T47D (cell line): Measurements from ENCODE around the gene ERFE.
"Not testable (repeated sequence)": the region's sequence is repeated elsewhere in the genome, so short reads cannot be mapped to it uniquely, and the experiment has no call there.

Experiments used
- DNase-seq, 2 experiments: peaks; one replicate each; pipeline versions ENCODE4 v3.0.0 to v3.0.0-alpha.2; 2011 to 2012; ENCODE audit warnings: low read depth in 1 of 2, low spot score in 1 of 2
- JUND ChIP-seq: IDR thresholded peaks from 2 replicates; pipeline ENCODE4 v1.6.1; 2012; ENCODE audit warnings: low read depth
- in situ Hi-C: cut with HindIII; loops from 2 replicates; pipeline ENCODE4 v1.10.0; 2016; ENCODE audit warnings: low sequenced_read_pairs, low pct_unique_long_range_greater_than_20kb

ERFE gene, protein sequence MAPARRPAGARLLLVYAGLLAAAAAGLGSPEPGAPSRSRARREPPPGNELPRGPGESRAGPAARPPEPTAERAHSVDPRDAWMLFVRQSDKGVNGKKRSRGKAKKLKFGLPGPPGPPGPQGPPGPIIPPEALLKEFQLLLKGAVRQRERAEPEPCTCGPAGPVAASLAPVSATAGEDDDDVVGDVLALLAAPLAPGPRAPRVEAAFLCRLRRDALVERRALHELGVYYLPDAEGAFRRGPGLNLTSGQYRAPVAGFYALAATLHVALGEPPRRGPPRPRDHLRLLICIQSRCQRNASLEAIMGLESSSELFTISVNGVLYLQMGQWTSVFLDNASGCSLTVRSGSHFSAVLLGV

DNA sequence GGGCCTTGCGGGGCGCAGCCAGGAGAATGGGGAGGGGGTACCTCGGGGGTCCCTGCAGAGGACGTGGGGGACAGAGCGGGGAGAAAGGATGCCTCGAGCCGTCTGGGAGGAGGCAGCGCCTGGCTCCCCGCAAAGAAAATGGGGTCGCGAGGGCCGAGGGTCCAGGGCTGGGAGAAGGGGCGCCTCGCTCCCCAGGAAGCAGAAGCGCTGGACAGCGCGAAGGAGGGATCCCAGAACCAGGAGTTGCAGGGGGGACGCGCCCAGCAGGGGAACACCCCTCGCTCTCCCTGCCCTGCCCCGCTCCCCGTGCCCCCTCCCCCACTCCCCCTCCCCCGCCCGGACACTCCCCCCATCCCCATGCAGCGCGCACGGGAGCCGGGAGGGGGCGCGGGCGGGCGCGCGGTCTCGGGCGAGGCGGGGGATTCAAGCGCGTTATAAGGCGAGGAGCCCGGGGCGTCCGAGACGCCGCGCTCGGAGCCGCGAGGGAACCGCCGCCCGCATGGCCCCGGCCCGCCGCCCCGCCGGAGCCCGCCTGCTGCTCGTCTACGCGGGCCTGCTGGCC is at the start of gene ERFE:
TSS of gene ERFE (plus strand) at position 462 of the 562 bp plus-strand sequence. CDS start at position 500, 38 bp downstream.
- DNase-seq, result peak; percentile 38 to 50
- TF ChIP-seq JUND, result no peak
- in situ Hi-C loops, result no loop called here

DNA sequence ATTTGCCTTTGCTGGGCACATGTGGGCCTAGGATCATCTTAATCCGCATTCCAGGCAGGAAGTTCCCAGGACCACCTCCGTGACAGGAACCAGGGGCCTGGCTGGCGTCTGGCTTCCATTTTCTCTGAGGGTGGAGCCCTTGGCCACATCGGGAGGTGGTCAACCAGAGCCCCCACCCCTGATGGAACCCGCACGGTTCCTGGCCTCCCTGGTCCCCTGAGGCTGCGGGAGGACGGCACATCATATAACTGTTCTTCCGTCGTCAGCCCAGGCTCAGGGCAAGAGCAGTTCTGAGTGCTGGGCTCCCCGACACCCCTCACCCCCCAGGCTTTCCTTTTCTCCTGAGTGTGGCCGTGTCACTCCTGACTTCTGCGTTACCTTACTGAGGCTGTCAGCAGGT is 45.2 kb upstream of the ERFE start:
- no peak for TF ChIP-seq JUND
- in situ Hi-C loops, result no loop called here
- DNase-seq, result no peak

DNA sequence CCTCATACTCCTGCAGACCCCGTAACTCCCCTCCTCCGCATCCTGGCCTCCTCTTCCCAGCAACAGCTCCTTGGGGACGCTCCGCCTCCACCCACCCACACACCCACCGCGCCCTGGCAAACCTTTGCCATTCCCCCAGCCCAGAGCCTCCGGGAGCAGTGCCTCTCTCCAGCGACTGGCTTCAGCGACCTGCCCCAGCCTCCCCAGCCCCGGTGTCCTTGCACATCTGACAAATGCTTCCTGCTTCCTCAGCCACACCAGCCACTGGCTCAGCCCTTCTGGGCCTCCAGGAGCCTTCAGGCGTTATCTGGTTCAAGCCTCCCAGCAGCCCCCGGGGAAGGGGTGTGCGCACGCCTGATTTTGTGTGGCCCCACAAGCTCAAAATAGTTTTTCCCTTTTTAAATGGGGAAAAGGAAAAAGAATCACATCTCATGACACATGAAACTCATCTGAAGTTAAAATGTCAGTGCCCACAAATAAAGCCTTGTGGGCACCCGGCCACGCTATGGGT is 44.4 kb upstream of the ERFE start:
- DNase-seq, result no peak
- in situ Hi-C loops, result no loop called here
- TF ChIP-seq JUND, result no peak

DNA sequence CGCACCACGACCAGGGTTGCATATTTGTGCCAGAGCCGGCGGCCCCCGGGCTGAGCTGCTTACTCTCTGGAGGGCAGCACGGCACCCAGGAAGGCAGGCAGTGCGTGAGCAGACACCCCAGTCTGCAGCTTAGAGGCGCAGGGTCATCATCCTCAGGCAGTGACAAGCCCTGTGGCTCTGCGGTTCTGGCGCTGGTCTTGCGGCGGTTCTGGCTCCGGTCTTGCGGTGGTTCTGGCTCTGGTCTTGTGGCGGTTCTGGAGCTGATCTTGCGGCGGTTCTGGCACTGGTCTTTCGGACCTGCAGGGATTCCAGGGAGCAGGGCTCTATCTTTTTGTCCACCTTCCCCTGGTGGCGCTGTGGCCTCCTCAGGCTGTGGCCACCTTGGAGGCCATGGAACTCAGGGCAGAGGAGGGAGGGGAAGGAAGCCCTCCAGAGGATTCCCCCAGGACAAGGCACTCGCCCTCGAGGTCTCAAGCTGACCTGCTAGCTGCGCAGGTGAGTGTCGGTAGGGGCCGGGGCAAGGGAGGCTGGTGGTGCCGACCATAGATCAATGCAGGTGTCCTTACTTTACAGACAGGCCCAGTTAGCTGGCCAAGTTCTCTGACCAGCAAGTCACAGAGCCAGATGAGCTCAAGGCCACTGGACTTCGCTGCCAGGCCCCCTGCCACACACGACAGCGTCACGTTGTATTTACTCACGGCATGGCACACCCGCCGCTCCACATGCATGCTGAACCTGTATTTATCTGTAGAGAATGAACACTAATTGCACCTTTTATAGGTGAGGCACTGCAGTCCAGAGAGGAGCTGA is 43.7 kb upstream of the ERFE start:
- in situ Hi-C loops, result no loop called here
- DNase-seq, result no peak
- TF ChIP-seq JUND, result no peak

DNA sequence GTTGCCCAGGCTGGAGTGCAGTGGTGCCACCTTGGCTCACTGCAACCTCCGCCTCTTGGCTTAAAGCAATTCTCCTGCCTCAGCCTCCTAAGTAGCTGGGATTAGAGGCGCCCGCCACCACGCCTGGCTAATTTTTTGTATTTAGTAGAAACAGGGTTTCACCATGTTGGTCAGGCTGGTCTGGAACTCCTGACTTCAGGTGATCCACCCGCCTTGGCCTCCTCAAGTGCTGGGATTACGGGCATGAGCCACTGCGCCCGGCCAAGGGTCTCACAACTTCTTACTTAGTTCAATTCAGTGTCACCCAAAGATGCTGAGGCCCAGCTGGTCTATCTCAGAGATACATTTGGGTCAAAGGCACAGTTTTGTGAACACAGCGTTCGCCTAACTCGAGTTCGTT is 43.1 kb upstream of the ERFE start:
- DNase-seq, in situ Hi-C loops: not testable (repeated sequence)

DNA sequence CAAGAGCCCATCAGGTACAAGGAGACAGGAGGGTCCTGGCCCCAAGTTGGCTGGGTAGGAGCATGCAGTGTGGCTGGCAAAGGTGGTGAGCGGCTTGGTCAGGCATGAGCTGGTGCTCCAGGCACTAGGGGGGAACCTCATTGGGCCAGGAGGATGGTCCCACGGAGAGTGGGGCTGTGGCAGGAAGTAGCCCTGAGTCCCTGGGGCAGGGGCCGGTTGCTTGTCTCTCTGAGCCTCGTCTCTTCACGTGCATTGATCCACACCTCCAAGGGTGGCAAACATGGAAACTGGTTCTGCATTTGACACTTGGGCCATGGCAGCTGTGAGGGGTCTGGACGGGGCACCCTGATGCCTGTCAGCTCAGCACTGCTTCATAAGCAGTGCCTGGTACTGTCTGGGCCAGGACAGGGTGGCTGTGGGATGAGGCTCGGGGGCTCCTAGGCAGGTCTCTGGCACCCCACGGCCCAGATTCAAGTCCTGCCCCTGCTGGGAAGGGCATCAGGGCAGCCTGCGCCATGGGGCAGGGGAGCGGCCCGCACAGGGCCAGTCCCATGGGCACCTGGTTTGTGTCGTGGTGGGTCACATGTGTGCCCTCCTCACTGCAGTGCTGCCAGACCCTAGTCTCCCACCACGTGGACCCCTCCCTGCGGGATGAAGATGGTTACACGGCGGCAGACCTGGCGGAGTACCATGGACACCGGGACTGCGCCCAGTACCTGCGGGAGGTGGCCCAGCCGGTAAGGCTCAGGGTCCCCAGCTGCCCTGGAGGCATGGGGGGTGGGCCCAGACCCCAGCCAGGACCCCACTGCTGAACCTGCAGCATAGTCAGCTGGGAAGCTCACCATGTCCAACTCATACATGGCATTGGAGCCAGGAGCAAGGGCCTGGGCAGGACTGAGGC is 42.2 kb upstream of the ERFE start:
- no peak for TF ChIP-seq JUND
- in situ Hi-C loops, result no loop called here
- no peak for DNase-seq

DNA sequence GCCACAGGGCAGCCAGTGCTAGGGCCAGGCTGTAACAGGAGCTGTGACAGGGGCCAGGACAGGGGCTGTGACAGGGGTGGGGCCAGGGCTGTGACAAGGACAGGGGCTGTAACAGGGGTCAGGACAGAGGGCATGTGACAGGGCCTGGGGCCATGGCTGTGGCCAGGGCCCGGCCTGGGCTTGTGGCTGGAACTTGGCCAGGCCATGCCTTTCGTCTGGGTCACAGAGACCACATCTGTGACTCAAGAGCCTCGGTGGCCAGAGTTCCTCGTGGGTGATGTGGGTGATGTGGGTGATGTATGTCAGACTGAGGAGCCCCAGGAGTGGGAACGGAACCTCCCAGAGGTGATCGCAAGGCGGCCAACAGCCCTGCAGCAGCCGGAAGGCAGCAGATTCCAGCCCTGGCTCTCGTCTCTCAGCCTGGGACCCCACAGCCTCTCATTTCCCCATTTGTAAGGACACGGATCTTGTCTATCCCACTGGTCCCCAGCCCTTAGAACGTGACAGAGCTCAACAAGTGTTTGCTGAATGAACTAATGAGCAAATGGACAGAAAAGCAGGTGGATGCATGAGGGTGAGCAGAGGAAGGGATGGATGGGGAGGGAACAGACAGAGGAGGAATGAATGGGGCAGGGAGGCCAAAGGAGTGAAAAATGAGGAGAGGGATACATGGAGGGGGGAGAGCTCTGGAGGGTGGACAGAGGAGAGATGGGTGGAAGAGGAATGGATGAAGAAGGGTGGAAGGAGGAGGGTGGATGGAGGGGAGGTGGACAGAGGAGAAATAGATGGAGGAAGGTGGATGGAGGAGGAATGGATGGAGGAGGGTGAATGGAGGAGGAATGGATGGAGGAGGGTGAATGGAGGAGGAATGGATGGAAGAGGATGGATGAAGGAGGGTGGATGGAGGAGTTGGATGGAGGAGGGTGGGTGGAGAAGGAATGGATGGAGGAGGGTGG is 41.3 kb upstream of the ERFE start:
- in situ Hi-C loops, result no loop called here
- TF ChIP-seq JUND, result no peak
- no peak for DNase-seq

DNA sequence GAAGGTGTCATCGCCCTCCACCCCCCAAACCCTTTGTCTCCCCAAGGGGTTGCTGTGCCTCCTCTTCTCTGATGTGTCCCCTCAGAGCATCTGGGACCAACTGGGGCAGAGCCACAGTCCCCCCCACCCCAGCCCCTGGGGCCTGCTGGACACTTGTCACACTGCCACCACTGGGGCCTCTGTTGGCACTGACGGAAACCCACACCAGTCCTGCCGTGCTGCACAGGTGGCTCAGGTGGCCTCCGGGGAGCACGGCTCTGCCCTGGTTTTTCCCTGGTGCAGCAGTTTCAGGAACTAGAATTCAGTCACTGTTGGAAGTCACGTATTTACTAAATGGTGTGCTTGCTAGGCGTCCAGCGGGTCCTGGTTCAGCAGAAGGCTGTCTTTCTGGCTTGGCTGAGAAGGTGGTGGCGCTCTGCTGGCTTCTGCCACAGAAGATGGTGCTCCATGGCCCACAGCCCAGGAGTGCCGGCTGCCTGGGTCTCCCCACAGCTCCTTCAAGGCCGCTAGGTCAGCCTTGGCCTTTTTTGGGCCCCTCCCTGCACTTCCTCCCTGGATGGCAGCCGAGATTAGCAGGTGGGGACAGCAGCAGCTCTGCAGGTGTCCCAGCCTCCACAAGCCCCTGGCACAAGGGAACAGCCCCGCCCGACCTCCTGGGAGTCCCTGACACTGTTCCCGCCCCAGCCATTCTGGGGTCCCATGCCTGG is 38.9 kb upstream of the ERFE start:
- no peak for DNase-seq
- in situ Hi-C loops, result no loop called here
- no peak for TF ChIP-seq JUND

DNA sequence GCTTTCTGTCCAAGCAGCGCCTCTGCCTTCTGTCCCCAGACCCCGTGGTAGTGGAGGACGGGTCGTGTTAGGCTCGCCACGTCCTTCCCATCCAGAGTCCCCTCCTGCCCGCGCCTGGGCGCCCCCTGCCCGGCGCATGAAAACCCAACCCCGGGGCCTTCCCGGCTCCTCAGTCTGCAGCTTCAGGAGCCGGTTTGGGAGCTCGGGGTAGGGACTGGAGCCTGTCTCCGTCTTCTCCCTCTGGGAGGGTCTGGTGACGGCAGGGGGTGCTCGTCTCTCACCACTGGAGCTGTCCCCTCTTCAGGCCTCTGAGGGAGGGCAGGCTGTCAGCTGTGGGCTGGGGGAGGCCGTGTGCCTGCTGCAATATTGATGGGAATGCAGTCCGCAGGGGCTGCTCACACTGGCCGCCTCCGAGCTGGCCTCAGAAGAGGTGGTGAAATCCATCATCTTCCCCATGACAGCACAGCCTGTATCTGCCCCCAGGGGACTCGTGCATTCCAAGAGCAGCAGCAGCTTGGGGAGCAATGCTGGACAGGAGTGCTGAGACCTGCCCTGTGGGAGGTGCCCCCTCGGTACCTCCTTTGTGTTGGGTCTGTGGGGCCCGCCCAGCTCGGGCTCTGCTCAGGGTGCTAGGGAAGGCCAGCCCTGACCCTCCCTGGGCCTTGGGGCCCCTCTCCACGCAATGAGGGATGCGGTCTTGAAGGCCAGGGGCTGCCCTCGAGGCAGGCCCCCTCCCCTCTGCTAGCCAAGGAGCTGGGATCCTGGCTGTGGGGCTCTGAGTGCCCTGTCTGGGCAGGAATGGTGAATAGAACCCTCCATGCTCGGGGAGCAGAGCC is 38.1 kb upstream of the ERFE start:
- DNase-seq, result no peak
- no peak for TF ChIP-seq JUND
- in situ Hi-C loops, result no loop called here
